Calu3 (cell line): ENCODE data around the gene PPARA. TPM values are rescaled to one million over a fixed set of nuclear protein-coding genes. Genes with fewer than 3 reads are reported as not detected.

Experiments used
- BruUV-seq: library from RNA; stranded (reverse); fragments of 400-500 nt; replicated peaks from 2 replicates; lab custom pipeline; 2021; lab: Mats Ljungman, UMichigan
- CTCF ChIA-PET: fragments of 300-600 bp; sonication (Branson Sonifier 250); formaldehyde crosslinking; loops from one replicate; lab custom pipeline; 2022; ENCODE audit warnings: antibody characterized with exemption; lab: Charles Lee
- DNase-seq: peaks from one replicate; pipeline ENCODE4 v3.0.0; 2022
- H3K27ac Mint-ChIP-seq: one replicate; pipeline ENCODE4 v1.8.0; 2022; ENCODE audit warnings: mixed read lengths; ENCODE audit not compliant: unreplicated experiment
- H3K27me3 Mint-ChIP-seq: one replicate; pipeline ENCODE4 v1.8.0; 2022; ENCODE audit warnings: mixed read lengths; ENCODE audit not compliant: unreplicated experiment
- H3K36me3 Mint-ChIP-seq: one replicate; pipeline ENCODE4 v1.8.0; 2022; ENCODE audit warnings: mild to moderate bottlenecking, moderate library complexity, mixed read lengths; ENCODE audit not compliant: insufficient read depth, unreplicated experiment
- H3K4me1 Mint-ChIP-seq: one replicate; pipeline ENCODE4 v1.8.0; 2022; ENCODE audit warnings: mild to moderate bottlenecking, low read depth, mixed read lengths; ENCODE audit not compliant: unreplicated experiment
- H3K4me3 Mint-ChIP-seq: one replicate; pipeline ENCODE4 v1.8.0; 2022; ENCODE audit warnings: mild to moderate bottlenecking, low read depth, moderate library complexity, mixed read lengths; ENCODE audit not compliant: unreplicated experiment
- H3K9me3 Mint-ChIP-seq: one replicate; pipeline ENCODE4 v1.8.0; 2022; ENCODE audit warnings: low read depth, mixed read lengths; ENCODE audit not compliant: unreplicated experiment
- CTCF ChIP-seq: fragments of 200-600 bp; IDR thresholded peaks from one replicate; pipeline ENCODE4 v1.8.0; 2022; ENCODE audit warnings: antibody characterized with exemption; ENCODE audit not compliant: unreplicated experiment
- intact Hi-C: fragments of 100-400 bp; cut with micrococcal nuclease; formaldehyde crosslinking; loops from one replicate; pipeline ENCODE4 v1.10.0; 2022; ENCODE audit not compliant: unreplicated experiment
- total RNA-seq: library from RNA; stranded (reverse); gene quantifications from 2 replicates; pipeline ENCODE4 v1.2.3, GENCODE V29; 2022

The PPARA gene
- total RNA-seq, 1 experiment from 2014 or later: 22.7 TPM

- intact Hi-C loops: no loop called here
- Mint-ChIP-seq H3K36me3 (peaks cover 54% of the 10 kb centered on the region), H3K4me1 (peaks cover 26% of the 10 kb centered on the region), H3K27me3 (peaks cover 1% of the 10 kb centered on the region), H3K4me3 (no peak overlapping the region), H3K27ac (no peak overlapping the region), H3K9me3 (no peaks in the 10 kb centered on the region)
- CTCF ChIA-PET: interaction anchor here (1.0 kb wide), 1 partner anchor 113 kb away, joined by 4 read pairs; no protein-coding TSS in a partner anchor
- BruUV-seq: no TSS peak
- no peak for TF ChIP-seq CTCF
- no peak for DNase-seq
Measured at GRCh38 chr22:46119093-46119728, 31.1 kb upstream of the PPARA start.

- intact Hi-C loops: loop anchor here (5.0 kb wide), 1 partner anchor 422 kb away; no protein-coding TSS in a partner anchor
- Mint-ChIP-seq H3K4me1 (peaks cover 21% of the 10 kb centered on the region), H3K9me3 (no peaks in the 10 kb centered on the region), H3K4me3 (no peak overlapping the region), H3K27me3 (peaks cover 7% of the 10 kb centered on the region), H3K36me3 (peaks cover 47% of the 10 kb centered on the region), H3K27ac (no peak overlapping the region)
- no peak for DNase-seq
- BruUV-seq: no TSS peak
- CTCF ChIA-PET: interaction anchor here (0.9 to 1.0 kb wide), 2 partner anchors 113 to 134 kb away, joined by 3 to 4 read pairs; no protein-coding TSS in a partner anchor
- TF ChIP-seq CTCF: no peak
Measured at GRCh38 chr22:46119729-46120419, 30.5 kb upstream of the PPARA start.

- peaks cover 42% of the 10 kb centered on the region for H3K36me3 Mint-ChIP-seq
- peaks cover 7% of the 10 kb centered on the region for H3K27me3 Mint-ChIP-seq
- peaks cover 16% of the 10 kb centered on the region for H3K4me1 Mint-ChIP-seq
- intact Hi-C loops: loop anchor here (5.0 kb wide), 1 partner anchor 422 kb away; no protein-coding TSS in a partner anchor
- no peak for DNase-seq
- CTCF ChIA-PET: interaction anchor here (0.9 kb wide), 1 partner anchor 135 kb away, joined by 3 read pairs; no protein-coding TSS in a partner anchor
- no TSS peak for BruUV-seq
- H3K4me3 Mint-ChIP-seq: no peak overlapping the region
- no peaks in the 10 kb centered on the region for H3K9me3 Mint-ChIP-seq
- H3K27ac Mint-ChIP-seq: no peak overlapping the region
- TF ChIP-seq CTCF: no peak
Measured at GRCh38 chr22:46120420-46120737, 29.9 kb upstream of the PPARA start.

GRCh38 chr22:46121079-46121478 is 29.2 kb upstream of the PPARA start:
- H3K36me3 Mint-ChIP-seq: peaks cover 35% of the 10 kb centered on the region
- CTCF ChIA-PET: interaction anchor here (0.9 to 1.1 kb wide), 2 partner anchors 135 to 159 kb away, joined by 3 read pairs; no protein-coding TSS in a partner anchor
- BruUV-seq: no TSS peak
- no peak for DNase-seq
- peaks cover 7% of the 10 kb centered on the region for H3K27me3 Mint-ChIP-seq
- TF ChIP-seq CTCF: no peak
- no peaks in the 10 kb centered on the region for H3K9me3 Mint-ChIP-seq
- intact Hi-C loops: loop anchor here (5.0 kb wide), 1 partner anchor 421 kb away; no protein-coding TSS in a partner anchor
- H3K4me1 Mint-ChIP-seq: peaks cover 11% of the 10 kb centered on the region
- H3K27ac Mint-ChIP-seq: peak overlapping the region; percentile 5
- H3K4me3 Mint-ChIP-seq: no peak overlapping the region
